Endothelial cell of umbilical vein (primary cell): ENCODE results near the gene BUD13. TPM values are rescaled to one million over a fixed set of nuclear protein-coding genes. Genes with fewer than 3 reads are reported as not detected.

Source experiments
- BruUV-seq: library from RNA; stranded (reverse); fragments of 400-500 nt; replicated peaks from 2 replicates; lab custom pipeline; 2021; lab: Mats Ljungman, UMichigan
- CTCF ChIA-PET: fragments of 300-600, 350-600 bp; sonication (Branson Sonifier 250); formaldehyde crosslinking; loops from one replicate; lab custom pipeline; 2021; ENCODE audit warnings: antibody characterized with exemption, inconsistent platforms; lab: Charles Lee
- POLR2A ChIA-PET: fragments of 300-600, 350-600 bp; sonication (Branson Sonifier 250); formaldehyde crosslinking; loops from one replicate; lab custom pipeline; 2021; ENCODE audit warnings: antibody characterized with exemption, inconsistent platforms; lab: Charles Lee
- DNase-seq: peaks from one replicate; pipeline ENCODE4 v3.0.0-alpha.2; 2011; ENCODE audit warnings: low read depth, low spot score
- FAIRE-seq: peaks from 2 replicates; lab custom pipeline; 2011; peaks lifted over from hg19 to GRCh38; lab: Jason Lieb, UNC
- H2AFZ ChIP-seq: 2 replicates; pipeline ENCODE4 v1.6.0; 2012; ENCODE audit warnings: low read depth, low read length, control low read depth, inconsistent platforms
- H3K27ac ChIP-seq: 2 replicates; pipeline ENCODE4 v1.5.1; 2011; ENCODE audit warnings: low read depth, mild to moderate bottlenecking, control low read depth, low read length, moderate library complexity; ENCODE audit not compliant: insufficient read depth
- H3K27me3 ChIP-seq, 2 experiments: 2 replicates each; pipeline versions ENCODE4 v1.6.0 to v1.6.1; 2011; ENCODE audit warnings: low read length in 2 of 2, mixed read lengths in 1 of 2; ENCODE audit not compliant: control insufficient read depth in 2 of 2, insufficient read depth in 2 of 2
- H3K36me3 ChIP-seq, 2 experiments: 2 replicates in 1 of 2; 3 replicates in 1 of 2; pipeline ENCODE4 v1.5.1; 2011; ENCODE audit warnings: low read length in 2 of 2, mild to moderate bottlenecking in 1 of 2, moderate library complexity in 1 of 2; ENCODE audit not compliant: control insufficient read depth in 2 of 2, insufficient read depth in 2 of 2; ENCODE audit errors: extremely low read depth in 1 of 2
- H3K4me1 ChIP-seq: 3 replicates; pipeline ENCODE4 v1.5.1; 2011; ENCODE audit warnings: mild to moderate bottlenecking, low read length; ENCODE audit not compliant: control insufficient read depth, insufficient read depth; ENCODE audit errors: extremely low read depth
- H3K4me2 ChIP-seq: 2 replicates; pipeline ENCODE4 v1.6.1; 2011; ENCODE audit warnings: low read length, control low read depth, mixed read lengths; ENCODE audit not compliant: insufficient read depth
- H3K4me3 ChIP-seq, 3 experiments: fragments of 200-600 bp in 1 of 3; sonication (generic), shearing (Covaris generic) in 1 of 3; replicated peaks in 1 of 3; 2 replicates each; pipeline ENCODE4 v1.5.1; 2011 to 2016; ENCODE audit warnings: control low read depth in 3 of 3, low read length in 3 of 3, mild to moderate bottlenecking in 2 of 3, inconsistent platforms in 1 of 3, low read depth in 1 of 3, moderate library complexity in 1 of 3; ENCODE audit not compliant: insufficient read depth in 1 of 3
- H3K79me2 ChIP-seq: 2 replicates; pipeline ENCODE4 v1.6.0; 2012; ENCODE audit warnings: low read length, inconsistent platforms; ENCODE audit not compliant: control insufficient read depth, insufficient read depth
- H3K9ac ChIP-seq: replicated peaks from 2 replicates; pipeline ENCODE3; 2011; ENCODE audit warnings: low read length, control low read depth; ENCODE audit not compliant: insufficient read depth; ENCODE audit errors: extremely low read depth
- H3K9me1 ChIP-seq: replicated peaks from 3 replicates; pipeline ENCODE4 v1.6.0; 2011; ENCODE audit warnings: mild to moderate bottlenecking, low read length; ENCODE audit not compliant: control insufficient read depth, insufficient read depth; ENCODE audit errors: extremely low read depth
- H3K9me3 ChIP-seq: replicated peaks from 2 replicates; pipeline ENCODE4 v1.5.1; 2012; ENCODE audit warnings: low read length, inconsistent platforms; ENCODE audit not compliant: control insufficient read depth, insufficient read depth
- H4K20me1 ChIP-seq: replicated peaks from 2 replicates; pipeline ENCODE3; 2011; ENCODE audit warnings: mild to moderate bottlenecking, low read length; ENCODE audit not compliant: control insufficient read depth, insufficient read depth; ENCODE audit errors: extremely low read depth
- CTCF ChIP-seq, 2 donors: IDR thresholded peaks; 1 replicate in 1 of 2; 2 replicates in 1 of 2; pipeline ENCODE4 v1.5.1; 2011; ENCODE audit warnings: low read length in 2 of 2, mild to moderate bottlenecking in 2 of 2, moderate library complexity in 2 of 2, control low read depth in 1 of 2, inconsistent platforms in 1 of 2, low read depth in 1 of 2; ENCODE audit not compliant: insufficient read depth in 1 of 2; ENCODE audit errors: extremely low read depth in 1 of 2
- EZH2 ChIP-seq: IDR thresholded peaks from 2 replicates; pipeline ENCODE4 v1.6.1; 2012; ENCODE audit warnings: borderline replicate concordance, low read depth, mild to moderate bottlenecking, moderate library complexity, low read length, inconsistent platforms; ENCODE audit not compliant: severe bottlenecking
- FOS ChIP-seq: IDR thresholded peaks from 2 replicates; pipeline ENCODE4 v1.6.1; 2011; ENCODE audit warnings: mild to moderate bottlenecking, low read length, moderate library complexity, borderline replicate concordance; ENCODE audit not compliant: insufficient read depth
- GATA2 ChIP-seq: IDR thresholded peaks from 2 replicates; pipeline ENCODE4 v1.7.0; 2011; ENCODE audit warnings: low read depth, mild to moderate bottlenecking, moderate library complexity, mixed read lengths, low read length; ENCODE audit not compliant: insufficient read length, insufficient read depth
- JUN ChIP-seq: IDR thresholded peaks from 2 replicates; pipeline ENCODE4 v1.6.1; 2011; ENCODE audit warnings: borderline replicate concordance, low read depth; ENCODE audit not compliant: insufficient read length, insufficient read depth
- MAX ChIP-seq: IDR thresholded peaks from 2 replicates; pipeline ENCODE4 v1.6.1; 2011; ENCODE audit not compliant: insufficient read depth, insufficient read length
- MYC ChIP-seq: IDR thresholded peaks from one replicate; pipeline ENCODE4 v1.6.1; 2011; ENCODE audit warnings: mild to moderate bottlenecking, low read depth, low read length
- POLR2A ChIP-seq: IDR thresholded peaks from 2 replicates; pipeline ENCODE4 v1.6.1; 2012; ENCODE audit warnings: low read depth, mild to moderate bottlenecking, control low read depth, low read length
- POLR2AphosphoS5 ChIP-seq: IDR thresholded peaks from 2 replicates; pipeline ENCODE4 v1.6.1; 2012; ENCODE audit warnings: low read depth, mild to moderate bottlenecking, control low read depth, low read length, moderate library complexity; ENCODE audit not compliant: insufficient read depth
- dilution Hi-C: fragments of 300-500 bp; cut with MboI; formaldehyde crosslinking; loops from one replicate; pipeline ENCODE4 v1.15.0; 2019; ENCODE audit warnings: low sequenced_read_pairs; ENCODE audit not compliant: extremely low pct_ligation_motif_present
- intact Hi-C: fragments of 100-400 bp; cut with micrococcal nuclease; formaldehyde crosslinking; loops from one replicate; pipeline ENCODE4 v1.10.0; 2022
- polyA plus RNA-seq, 4 experiments: library from polyadenylated mRNA; depleted of rRNA in 3 of 4; stranded (reverse) in 3 of 4; unstranded in 1 of 4; fragments of >200 nt; gene quantifications; 2 replicates each; pipeline versions ENCODE4 v1.2.1 to v1.2.3, GENCODE V29; 2011 to 2012; ENCODE audit warnings: missing spikeins in 1 of 4
- total RNA-seq: library from RNA; stranded (reverse); gene quantifications from 2 replicates; pipeline ENCODE4 v1.2.3, GENCODE V29; 2021

Gene BUD13
- total and polyA plus RNA-seq, 2 donors (not counting 3 experiments of a cell fraction or from before 2014, with no cell fraction given), result 18.8 to 21.8 TPM

GRCh38 chr11:116798368-116798767 is 25.6 kb upstream of the BUD13 start:
- no peak for TF ChIP-seq JUN
- no peak for TF ChIP-seq POLR2A
- no peak for TF ChIP-seq MYC
- TF ChIP-seq CTCF (IDR thresholded peaks at IDR 0.05; ENCODE audit: extremely low read depth in 1 of 2, insufficient read depth in 1 of 2, low read depth in 1 of 2, low read length in 2 of 2), result no peak
- no peak for TF ChIP-seq FOS
- TF ChIP-seq GATA2, result no peak
- no peak for TF ChIP-seq MAX
- TF ChIP-seq EZH2, result no peak
- no peak for TF ChIP-seq POLR2AphosphoS5
- no peak overlapping the region for H2AFZ ChIP-seq
- dilution Hi-C loops, result no loop called here
- H3K4me2 ChIP-seq, result no peak overlapping the region
- no peaks in the 10 kb centered on the region for H4K20me1 ChIP-seq
- intact Hi-C loops, result no loop called here
- no peaks in the 10 kb centered on the region for H3K9me3 ChIP-seq
- no peaks in the 10 kb centered on the region for H3K4me1 ChIP-seq
- FAIRE-seq (no peak), DNase-seq (no peak)
- ChIA-PET CTCF (no interaction called here), POLR2A (no interaction called here)
- H3K27ac ChIP-seq, result no peak overlapping the region
- H3K9ac ChIP-seq, result no peak overlapping the region
- H3K4me3 ChIP-seq, result no peak overlapping the region
- no TSS peak for BruUV-seq
- no peaks in the 10 kb centered on the region for H3K79me2 ChIP-seq
- peaks cover 4 to 8% of the 10 kb centered on the region in 2 experiments for H3K27me3 ChIP-seq
- H3K9me1 ChIP-seq, result no peaks in the 10 kb centered on the region
- no peaks in the 10 kb centered on the region for H3K36me3 ChIP-seq
